Upper lobe of left lung (tissue), 4 donors: Measurements from ENCODE around the gene CHRNA9.
A peak's percentile ranks its signal among the peaks of the same experiment; 100 is the strongest.

ENCODE experiments used
- CTCF ChIP-seq, 6 experiments: fragments of 450-650 bp in 4 of 6; fragments of 200-600 bp in 2 of 6; sonication (generic) in 2 of 6; IDR thresholded peaks; one replicate each; pipeline ENCODE4 v1.5.1; 2016 to 2019; ENCODE audit warnings: antibody characterized with exemption in 6 of 6
- POLR2AphosphoS5 ChIP-seq, 2 donors: sonication (generic); formaldehyde crosslinking; IDR thresholded peaks; one replicate each; pipeline ENCODE4 v1.5.1; 2017; ENCODE audit warnings: antibody characterized with exemption in 2 of 2

GRCh38 chr4:40316782-40317635, 18.1 kb upstream of the CHRNA9 start:
- TF ChIP-seq CTCF (IDR thresholded peaks at IDR 0.05): peak; percentile 68 to 86 (median 78)
- no peak for TF ChIP-seq POLR2AphosphoS5 (IDR thresholded peaks at IDR 0.05)
